ENCODE data around the gene RAD9A.

Gene RAD9A

DNA sequence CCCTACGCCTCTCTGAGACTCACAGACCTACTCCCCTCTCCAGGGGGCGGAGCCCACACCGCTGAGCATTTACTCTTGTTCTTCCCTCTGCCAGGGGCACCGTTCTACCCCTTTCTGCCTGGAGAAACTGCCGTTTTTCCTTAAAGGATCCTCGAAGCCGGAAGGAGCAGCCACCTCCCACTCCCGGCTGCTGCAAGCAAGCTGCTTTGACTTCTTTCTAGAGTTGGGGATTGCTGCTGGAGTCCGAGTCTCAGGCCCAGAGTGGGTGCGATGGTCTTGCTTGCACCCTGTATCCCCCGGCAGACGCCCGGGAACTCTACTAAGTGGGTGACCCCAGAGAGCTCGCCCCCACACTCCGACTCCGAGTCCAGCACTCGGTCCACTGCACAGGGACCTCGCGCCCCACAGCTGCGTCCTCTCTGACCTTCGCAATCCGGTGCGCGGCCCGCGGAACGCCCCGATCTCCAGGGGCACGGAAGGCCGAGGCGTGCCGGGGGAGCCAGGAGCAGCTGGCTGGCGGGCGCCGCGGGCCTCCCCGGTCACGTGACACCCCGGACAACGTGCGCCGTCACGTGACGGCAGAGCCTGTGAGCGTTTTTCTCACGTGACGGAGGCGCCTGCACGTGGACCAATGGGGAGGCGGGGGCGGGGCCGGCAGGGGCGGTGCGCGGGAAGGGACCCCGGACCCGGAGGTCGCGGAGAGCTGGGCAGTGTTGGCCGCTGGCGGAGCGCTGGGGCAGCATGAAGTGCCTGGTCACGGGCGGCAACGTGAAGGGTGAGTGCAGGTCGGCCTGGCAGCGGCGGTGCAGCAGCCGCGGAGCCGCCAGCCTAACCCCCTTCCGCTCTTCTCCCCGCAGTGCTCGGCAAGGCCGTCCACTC is at the start of gene RAD9A:
TSS of gene RAD9A (plus strand) at position 683 of the 879 bp plus-strand sequence. CDS start at position 742, 59 bp downstream.
- DNase-seq = peak; percentile 88

DNA sequence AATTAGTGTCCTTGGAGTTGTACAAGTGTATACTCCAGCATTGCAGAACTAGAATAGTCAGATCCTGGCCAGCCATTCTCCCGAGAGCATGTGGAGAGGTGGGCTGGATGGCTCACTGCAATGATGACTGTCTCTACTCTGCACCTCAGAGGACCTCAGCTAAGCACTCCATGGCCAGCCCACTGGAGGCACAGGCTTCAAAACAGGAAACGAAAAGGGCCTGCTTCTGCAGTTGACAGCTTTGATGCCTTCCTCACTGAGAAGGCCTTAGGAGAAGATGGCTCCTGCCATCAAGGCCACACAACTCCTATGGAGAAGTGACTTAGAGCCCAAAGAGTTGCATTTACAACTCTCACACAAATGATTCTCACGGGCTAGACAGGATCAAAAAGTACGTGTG is 47.5 kb upstream of the RAD9A start:
- no peak for DNase-seq

DNA sequence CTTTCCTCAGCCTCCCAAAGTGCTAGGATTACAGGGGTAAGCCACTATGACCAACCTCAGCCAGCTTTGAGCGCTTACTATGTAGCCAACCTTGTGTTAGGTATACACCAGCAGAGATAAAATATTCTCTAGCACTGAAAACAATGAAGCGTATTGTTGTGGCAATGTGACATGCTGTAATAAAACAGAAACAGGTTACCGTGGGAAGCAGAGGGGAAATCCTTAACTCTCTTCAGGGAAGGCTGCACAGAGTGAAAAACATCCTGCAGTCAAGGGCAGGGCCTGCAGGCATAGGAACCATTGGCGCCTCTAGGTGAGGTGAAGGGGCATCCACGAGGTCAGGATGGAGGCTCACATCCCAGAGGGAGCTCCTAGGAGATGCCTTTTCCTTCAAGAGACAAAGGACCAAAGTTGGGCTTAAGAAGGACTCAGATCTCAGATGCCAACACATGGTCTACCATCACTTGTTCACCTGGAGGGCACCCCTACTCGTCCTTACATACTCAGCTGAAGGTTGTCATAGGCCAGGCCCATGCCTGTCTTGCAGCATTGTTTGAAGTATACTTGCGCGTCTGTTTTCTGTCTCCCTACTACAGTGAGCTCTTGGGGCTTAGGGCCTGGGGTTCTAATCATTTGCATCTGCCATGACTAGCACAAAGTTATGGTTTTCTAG is 46.4 kb upstream of the RAD9A start:
- no peak for DNase-seq

DNA sequence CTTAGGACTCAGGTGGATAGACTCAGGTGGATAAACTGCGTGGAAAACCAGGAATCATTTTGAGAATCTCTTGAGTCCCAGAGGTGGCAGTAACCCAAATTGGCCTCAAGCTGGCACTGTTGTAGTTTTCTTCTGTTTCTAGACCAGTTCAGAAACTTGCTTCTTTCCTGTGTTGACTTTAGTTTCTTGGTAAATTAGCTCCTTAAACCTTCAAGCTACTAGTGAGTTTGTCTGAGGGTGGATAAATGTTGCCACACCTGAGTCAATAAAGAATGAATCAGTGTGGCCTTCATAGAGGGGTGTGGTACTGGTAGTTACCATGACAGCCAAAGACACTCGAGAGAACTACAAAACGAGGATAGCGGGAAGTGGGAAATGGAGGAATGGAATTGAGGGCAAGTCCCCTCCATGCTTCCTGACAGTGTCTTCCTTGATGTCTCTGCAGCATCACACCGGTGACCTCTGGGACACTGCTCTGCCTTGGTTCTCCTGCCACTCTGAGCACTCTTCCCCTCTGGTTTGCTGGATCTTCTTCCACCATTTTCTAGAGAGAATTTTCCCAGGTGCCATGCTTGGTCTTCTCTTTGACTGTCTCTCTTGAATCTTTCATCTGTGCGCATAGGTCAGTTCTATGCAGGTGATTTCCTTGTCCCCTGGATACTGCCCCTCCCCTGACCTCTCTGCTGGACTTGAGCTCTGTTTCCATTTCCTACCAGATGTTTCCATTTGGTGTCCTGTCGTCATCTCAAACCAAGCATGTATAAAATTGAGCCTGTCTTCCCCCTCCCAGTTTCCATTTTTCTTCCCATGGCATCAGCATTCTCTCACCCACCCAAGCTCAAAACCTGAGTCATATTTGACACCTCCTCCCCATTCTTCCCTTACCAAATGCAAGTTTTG is 45.6 kb upstream of the RAD9A start:
- peak; percentile 11 for DNase-seq

DNA sequence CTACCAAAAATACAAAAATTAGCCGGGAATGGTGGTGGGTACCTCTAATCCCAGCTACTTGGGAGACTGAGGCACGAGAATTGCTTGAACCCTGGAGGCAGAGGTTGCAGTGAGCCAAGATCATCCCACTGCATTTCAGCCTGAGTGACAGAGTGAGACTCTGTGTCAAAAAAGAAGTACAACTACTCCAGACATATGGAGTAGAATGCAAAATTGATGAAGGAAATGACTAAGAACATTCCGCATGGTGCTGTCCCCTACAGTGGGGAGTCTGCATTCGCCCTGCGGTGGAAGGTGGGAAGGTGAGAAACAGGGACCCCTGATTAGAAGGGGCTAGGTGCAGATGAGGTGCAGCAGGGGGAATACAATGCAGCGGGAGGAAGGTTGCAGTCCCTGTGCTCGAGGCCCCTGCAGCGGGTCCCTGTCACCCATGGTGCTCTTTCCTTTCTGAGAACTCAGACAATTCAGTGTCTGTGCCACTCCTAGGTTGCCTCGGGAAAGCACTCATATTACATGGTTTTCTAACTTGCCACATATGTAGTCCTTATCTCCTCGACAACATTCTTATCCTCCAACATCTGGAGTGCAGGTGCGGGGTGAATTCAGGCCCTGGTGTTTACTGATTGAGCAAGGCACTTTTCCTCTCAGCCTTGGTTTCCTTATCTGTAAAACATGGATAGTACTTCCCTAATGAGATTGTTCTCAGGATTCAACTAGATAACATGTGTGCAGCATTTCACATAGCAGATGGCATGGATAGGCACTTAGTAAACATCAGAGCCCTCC is 43.6 kb upstream of the RAD9A start:
- no peak for DNase-seq

DNA sequence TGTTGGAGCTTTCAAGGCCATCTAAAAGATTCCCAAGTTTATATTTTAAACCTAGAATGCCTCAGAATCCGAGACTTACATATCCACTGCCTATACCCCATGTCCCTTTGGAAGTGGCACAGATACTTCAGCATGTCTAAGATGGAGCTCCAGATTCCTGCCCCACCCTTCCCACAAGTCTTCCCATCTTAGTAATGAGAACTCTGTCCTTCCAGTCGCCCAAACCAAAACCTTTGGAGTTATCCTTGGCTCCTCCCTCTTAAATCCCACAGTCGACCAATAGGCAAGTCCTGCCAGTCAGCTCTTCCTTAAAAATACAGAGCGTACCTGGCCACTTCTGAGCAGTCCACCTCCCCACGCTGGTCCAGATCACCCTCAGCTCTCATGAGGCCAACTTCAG is 42.8 kb upstream of the RAD9A start:
- DNase-seq = no peak

DNA sequence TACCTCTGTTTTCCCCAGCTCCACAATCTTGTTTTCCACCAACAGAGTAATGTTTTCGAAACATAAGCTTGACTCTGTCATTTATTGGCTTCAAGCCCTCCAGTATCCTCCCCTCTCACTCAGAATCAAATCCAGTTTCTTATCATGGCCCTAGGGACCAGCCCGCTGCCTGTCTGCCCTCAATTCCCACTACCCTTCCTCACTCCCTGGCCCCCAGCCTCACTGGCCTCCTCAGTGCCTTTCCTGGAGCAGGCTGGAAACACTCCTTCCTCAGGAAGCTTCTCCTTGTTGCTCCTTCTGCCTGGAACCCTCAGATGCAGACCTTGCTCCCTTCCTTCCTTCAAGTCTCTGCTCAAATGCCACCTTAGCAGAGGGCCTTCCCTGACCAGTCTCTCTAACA is 42.3 kb upstream of the RAD9A start:
- no peak for DNase-seq

DNA sequence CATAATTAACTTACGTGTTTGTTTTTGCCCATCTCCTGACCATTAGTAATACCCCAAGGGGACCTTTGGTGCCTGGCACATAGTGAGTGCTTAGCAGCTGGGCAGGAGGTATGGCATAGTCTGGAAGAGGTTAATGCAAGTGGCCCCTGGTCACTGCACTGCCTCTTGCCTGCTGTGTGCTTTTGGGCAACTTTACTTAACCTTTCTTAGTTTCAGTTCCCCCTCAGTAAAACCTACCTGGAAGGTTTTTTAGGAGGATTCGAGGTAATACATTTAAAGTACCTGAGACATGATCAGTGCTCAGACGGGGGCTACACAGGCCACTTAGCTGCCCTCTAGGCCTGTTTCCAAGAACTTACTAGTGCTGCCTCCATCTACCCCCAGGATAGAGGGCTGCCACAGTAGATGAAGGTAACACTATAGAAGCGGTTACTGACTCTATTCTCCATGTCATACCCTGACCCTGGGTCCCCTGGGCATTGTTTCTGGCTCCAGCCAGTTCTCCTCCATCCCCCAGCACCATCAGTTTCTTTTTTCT is 41.8 kb upstream of the RAD9A start:
- DNase-seq = no peak

DNA sequence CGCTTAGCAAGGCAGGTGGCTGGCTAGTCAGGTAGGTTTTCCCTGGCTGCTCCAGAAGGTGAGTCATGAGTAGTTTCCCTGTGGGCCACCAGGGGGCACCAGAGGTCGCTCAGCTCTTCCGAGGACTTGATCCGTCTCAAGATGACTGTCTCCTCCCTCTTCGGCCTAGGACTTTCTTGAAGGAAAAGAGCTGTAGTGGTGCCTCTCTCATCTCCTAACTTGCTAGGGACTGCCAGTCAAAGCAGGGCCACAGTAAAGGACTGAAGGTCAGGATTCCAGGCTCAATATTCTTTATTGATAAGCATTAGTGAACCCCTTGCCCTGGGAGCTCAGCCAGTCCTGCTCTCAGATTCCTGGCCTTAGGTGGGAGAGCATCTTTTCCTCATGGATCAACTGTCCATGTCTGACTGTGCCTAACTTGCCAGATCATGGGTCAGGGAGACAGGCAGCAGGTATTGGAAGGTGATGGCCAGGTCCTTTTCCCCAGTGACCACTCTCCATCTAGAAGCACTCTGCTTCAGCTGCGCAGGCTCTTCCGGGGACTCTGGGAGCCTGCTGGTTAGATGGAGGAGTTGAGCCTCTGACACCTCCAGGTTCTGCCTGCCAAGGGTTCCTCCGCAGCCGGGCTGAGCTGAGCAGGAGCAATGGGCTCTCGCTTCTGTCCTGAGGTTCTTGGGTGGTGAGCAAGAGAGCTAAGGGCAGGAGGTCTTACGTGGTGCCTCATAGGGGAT is 40.3 kb upstream of the RAD9A start:
- peak; percentile 69 for DNase-seq

DNA sequence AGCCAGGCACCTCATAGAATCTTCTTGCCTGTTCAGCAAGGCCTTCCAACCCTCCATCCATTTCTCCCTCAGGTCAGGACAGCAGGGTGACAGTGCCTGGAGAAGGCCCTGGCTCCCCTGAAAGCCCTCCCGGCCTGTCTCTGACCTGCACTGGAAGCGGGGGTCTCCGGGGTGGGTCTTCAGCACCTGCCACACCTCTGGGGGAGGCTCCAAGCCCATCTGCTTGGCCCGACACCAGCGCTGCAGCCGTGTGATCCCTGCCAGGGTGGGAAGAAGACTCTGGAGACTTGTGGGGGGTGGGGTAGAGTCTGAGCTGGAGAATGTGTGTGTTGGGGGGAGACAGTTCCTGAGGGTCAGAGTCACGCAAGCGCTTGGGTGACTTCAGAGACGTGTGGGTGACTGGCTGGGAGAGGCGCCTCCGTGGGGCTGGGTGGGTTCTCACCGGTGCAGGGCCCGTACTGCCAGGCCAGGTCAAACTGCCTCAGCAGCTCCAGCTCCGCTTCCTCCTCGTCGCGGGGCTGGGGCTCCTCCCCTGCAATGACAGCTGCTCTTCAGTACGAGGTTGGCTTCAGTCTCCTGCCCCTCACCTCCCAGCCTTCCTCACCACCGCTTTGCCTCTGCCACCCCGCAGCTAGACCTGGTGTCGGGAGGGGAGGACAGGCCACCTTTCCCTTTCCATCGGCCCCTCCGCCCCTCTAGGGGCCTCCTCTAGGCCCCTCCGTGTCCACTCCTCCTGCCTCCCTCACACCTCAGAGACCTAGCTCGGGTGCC is 39.1 kb upstream of the RAD9A start:
- DNase-seq = no peak

DNA sequence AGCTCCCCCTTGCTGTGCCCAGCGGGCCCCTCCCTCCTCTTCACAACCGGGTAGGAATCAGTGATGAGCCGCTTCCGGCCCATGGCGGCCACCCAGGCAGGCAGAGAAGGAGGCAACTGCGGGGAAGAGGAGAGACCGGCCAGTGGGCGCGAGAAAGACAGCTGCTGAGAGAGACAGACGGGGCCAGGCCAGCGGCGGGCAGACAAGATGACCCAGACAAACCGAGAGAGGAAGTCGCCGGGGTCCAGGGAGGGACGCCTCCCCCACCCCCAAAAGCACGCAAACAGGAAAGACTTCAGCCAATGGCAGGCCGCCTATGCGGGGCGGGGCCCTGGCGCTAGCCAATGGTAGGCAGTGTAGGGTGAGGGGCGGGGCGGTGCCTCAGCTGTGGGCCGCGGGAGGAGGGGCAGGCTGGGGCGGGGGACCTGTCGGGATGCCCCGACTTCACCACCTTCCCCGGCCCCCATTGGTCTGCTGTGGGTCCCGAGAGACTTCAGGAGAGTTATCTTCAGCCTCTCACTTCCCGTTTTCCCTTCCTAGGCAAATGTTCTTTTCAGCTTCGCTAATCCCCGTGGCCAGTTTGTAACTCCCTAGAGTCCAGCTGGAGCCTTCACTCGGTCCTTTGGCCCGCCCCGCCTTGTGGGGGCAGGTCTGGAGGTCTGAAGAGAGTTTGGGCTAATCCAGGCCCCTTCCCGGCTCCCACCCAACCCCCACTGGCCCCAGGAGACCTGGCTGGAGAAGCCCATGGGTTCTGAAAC is 38.3 kb upstream of the RAD9A start, which contains the start of gene POLD4:
TSS of gene POLD4 (minus strand) at position 230 of the 758 bp plus-strand sequence. CDS start at position 83, 147 bp downstream.
- DNase-seq = peak; percentile 92

DNA sequence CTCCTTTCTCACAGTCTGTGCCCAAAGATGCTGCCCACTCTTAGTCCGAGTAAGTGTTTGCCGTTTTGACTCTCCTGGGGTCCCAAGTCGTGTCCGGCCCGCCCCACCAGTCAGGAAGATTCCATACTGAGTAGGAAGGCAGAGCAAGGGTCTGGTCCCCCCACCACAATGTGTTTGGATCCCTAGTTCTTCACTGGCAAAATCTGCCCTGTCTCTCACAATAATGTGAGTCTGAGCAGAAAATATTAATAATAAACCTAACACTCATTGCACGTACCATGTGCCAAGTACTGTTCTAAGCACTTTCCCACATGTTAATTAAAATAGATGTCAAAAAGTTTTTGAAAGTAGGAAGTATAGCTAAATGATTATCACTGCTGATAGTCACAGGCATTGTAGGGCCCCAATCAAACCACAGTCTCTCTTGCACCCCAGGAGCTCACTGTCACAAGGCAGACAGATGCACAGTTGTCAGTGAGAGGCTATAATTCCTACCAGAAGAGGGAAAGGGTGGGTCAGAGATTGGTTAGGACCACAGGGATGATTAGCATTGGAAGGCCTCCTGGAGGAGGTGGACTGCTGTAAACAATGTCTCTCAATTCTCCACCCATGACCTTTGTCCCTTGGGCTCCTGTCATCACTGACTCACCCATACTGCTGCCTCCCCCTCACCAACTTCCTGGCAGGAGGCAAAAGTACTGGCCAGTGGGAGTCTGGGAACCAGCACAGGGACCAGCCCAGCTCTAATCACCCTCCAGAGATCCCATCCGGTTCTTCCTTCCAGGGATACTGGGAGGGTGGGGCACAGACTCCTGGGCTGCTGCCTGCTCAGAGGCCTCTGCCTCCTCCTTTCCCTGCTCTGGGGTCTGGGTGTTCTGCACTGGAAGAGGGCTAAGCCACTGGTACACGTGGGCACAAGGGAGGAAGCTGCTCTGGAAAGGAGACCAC is 37.4 kb upstream of the RAD9A start:
- DNase-seq = peak; percentile 97

DNA sequence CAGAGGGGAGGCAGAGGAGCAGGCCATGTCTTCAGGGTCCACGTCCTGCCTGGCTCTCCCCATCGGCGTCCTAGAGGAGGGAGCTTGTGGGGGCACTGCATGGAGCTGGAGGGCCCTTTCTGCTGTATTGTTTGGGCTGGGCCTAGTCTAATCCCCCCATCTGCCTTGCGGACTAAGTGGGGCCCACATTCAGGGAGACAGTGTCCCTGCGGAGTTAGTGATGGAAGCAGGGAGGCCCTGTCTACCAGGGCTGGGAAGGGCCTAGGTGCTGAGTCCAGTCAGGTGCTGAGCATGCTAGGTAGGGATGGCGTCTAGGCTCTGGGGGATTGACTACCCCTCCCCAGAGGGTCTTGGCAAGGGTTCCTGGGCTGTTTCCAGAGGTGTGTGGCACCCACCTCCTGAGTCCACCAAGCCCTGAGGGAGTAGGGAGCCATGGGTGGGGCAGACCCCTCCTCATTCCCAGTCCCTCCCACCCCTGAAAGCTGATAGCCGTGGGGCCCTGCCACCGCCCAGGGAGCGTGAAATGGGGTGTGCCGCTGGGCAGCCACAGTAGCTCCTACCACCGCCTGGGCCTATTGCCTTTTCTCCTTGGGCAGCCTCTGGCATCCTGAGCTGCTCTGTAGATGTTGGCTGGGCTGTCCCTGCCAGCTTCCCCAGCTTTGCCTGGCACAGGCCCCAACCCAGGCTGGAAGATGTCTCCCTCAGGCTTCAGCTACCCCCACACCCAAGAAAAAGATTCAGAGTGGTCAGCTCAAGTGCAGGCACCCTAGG is 36.6 kb upstream of the RAD9A start:
- DNase-seq = no peak

DNA sequence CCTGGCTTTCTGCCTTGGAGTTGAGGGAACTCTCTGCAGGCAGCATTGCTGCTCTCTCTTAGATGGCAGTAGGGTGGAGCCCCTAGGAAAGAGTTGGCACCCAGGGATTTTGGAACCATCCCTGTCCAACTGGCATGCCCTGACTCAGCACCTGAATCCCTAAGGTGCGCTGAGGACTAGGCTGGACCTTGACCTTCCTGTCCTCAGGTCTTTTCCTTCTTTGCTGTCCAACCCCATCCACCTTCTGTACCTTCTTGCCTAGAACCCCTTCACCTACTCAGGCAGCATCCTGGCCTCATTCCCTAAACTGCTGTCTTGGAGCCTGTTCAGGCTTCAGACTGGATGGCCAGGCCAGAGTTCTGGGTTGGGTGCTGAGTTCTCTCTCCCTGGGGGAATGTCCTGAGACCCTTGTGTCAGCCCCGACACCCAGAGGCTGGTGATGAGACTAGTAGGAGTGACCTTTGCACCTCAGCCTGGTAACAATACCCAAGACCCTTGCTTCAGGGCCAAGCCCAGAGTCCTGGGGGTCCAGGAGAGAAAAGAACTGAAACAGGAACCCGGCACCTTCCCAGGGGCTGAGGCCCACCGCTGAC is 35.9 kb upstream of the RAD9A start:
- DNase-seq = no peak

DNA sequence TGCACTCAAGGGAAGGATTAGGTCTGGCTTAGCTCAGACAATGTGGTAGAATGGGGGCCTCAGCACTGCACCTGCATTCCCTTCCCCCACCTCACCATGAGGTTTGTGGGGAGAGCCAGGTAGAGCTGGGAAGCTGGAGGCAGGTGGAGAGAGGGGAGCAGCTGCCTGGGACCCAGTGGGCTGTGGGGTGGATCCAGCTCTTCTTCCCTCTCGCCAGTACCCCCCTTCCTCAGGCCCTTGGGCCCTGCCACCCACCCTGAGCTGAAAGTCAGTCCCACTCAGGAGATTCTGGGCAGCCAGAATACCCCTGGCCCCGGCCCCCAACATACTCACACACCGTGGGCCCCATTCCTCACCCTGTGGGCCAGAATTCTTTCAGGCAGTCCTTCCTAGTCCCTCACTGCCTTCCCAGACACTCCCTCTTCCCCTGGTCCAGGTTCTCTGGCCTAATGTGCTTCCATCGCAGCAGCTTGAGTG is 35.4 kb upstream of the RAD9A start:
- no peak for DNase-seq

DNA sequence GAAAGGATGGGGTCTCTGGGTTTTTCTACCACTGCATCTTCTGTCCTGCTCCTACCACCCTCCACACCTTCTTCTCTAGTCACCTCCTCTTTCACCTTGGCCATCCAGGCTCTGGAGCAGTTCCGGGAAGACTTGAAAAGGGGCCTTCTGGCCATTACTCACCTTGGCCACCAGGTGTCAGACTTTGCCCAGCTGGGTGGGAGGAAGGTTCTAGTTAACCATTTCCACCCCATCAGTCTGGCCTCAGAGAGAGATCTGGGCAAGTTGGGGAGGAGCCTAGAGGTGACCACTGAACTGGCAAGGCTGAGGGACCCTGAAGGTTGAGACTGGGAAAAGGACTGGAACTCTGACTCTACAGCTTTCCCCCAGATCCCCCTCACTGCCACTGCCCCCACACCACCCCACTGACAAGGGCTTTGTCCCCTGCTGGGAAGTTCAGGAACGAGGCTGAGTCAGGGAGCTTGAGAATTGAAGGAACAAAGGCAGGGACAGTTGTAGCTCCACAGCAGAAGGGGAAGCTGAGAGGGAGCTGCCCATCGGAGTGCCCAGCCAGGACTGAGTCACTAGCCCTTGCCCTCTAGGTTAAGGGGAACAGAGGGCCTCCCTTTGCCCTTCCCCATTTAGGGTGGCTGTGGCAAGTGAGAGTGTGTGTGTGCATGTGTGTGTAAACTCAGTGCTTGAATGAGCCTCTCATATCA is 34.8 kb upstream of the RAD9A start:
- DNase-seq = peak; percentile 67
